GM23338 (cell line): Measurements from ENCODE around the gene KAT6B.

Source experiments
- CREB1 ChIP-seq: fragments of 250-450 bp; sonication (Bioruptor Pico); IDR thresholded peaks from 2 replicates; pipeline ENCODE4 v1.5.0; 2020; ENCODE audit warnings: low read depth, mild to moderate bottlenecking, moderate library complexity
- CTCF ChIP-seq, 2 experiments: fragments of 200-600 bp in 1 of 2; sonication (generic) in 1 of 2; conservative IDR thresholded peaks; 2 replicates each; pipeline versions ENCODE4 v1.5.1 to v1.6.1; 2016 to 2017; ENCODE audit warnings: antibody characterized with exemption in 2 of 2, low read depth in 2 of 2, mild to moderate bottlenecking in 2 of 2, moderate library complexity in 1 of 2
- ETS1 ChIP-seq: IDR thresholded peaks from 2 replicates; pipeline ENCODE4 v1.6.1; 2016; ENCODE audit warnings: antibody characterized with exemption
- EZH2 ChIP-seq: fragments of 200-600 bp; sonication (generic); IDR thresholded peaks from one replicate; pipeline ENCODE4 v1.8.0; 2017; ENCODE audit warnings: antibody characterized with exemption, mild to moderate bottlenecking, low read depth; ENCODE audit not compliant: unreplicated experiment
- EZH2phosphoT487 ChIP-seq: fragments of 200-600 bp; sonication (generic); IDR thresholded peaks from one replicate; pipeline ENCODE4 v1.8.1; 2018; ENCODE audit warnings: antibody characterized with exemption; ENCODE audit not compliant: unreplicated experiment
- JUNB ChIP-seq: IDR thresholded peaks from one replicate; pipeline ENCODE4 v1.6.1; 2016; ENCODE audit warnings: antibody characterized with exemption; ENCODE audit not compliant: unreplicated experiment
- NANOG ChIP-seq: IDR thresholded peaks from 2 replicates; pipeline ENCODE4 v1.6.1; 2016; ENCODE audit warnings: antibody characterized with exemption, borderline replicate concordance
- POLR2AphosphoS5 ChIP-seq: IDR thresholded peaks from 2 replicates; pipeline ENCODE4 v1.6.1; 2016; ENCODE audit warnings: antibody characterized with exemption, low read depth
- REST ChIP-seq: IDR thresholded peaks from one replicate; pipeline ENCODE4 v1.6.1; 2018; ENCODE audit warnings: antibody characterized with exemption; ENCODE audit not compliant: unreplicated experiment
- ZNF114 ChIP-seq: fragments of 250-450 bp; sonication (Bioruptor Pico); IDR thresholded peaks from 2 replicates; pipeline ENCODE4 v1.5.0; 2020; ENCODE audit warnings: mild to moderate bottlenecking, moderate library complexity
- ZNF462 ChIP-seq: fragments of 250-450 bp; sonication (Bioruptor Pico); IDR thresholded peaks from 2 replicates; pipeline ENCODE4 v1.5.0; 2020; ENCODE audit warnings: mild to moderate bottlenecking, moderate library complexity

- no peak for TF ChIP-seq CTCF (conservative IDR thresholded peaks at IDR 0.05; ENCODE audit: low read depth in 2 of 2)
- TF ChIP-seq EZH2phosphoT487, result no peak
- no peak for TF ChIP-seq NANOG
- no peak for TF ChIP-seq REST
- TF ChIP-seq CREB1, result no peak
- no peak for TF ChIP-seq POLR2AphosphoS5
- TF ChIP-seq ETS1, result no peak
- TF ChIP-seq EZH2, result no peak
- TF ChIP-seq JUNB, result no peak
- TF ChIP-seq ZNF114 (CRISPR knock-in tag), result no peak
- TF ChIP-seq ZNF462 (CRISPR knock-in tag), result no peak
These were observed 63.2 kb downstream of the KAT6B start for GRCh38 chr10:74889662-74889998.
